ENCODE measurements around the gene ABCB1. TPM values are rescaled to one million over a fixed set of nuclear protein-coding genes. Genes with fewer than 3 reads are reported as not detected.

Gene ABCB1
- total RNA-seq, 1 donor from 2014 or later = 2.0 TPM

DNA sequence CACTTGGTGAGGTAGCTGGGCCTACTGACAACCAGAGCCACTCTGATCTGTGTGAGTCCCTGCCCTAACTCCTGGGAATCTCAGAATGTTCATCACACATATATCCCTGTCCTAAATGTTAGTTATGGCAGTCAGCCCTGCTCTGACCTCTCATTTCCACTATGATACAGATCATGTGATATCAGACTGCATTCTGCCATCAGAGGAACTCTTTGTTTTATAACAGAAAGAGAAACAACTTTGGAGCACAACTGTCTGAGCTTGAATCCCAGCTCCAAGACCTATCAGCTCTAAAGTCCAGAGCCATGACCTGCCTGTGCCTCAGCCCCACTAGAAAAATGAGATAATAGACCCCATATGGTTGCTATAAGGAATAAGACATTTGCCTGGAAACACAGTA lies 70.6 kb downstream of the ABCB1 start:
- Mint-ChIP-seq H3K4me1 (ENCODE audit: low read depth) (no peaks in the 10 kb centered on the region), H3K4me3 (ENCODE audit: low read depth) (no peak overlapping the region), H3K27me3 (ENCODE audit: low read depth) (no peaks in the 10 kb centered on the region), H3K36me3 (ENCODE audit: low read depth) (no peaks in the 10 kb centered on the region), H3K27ac (no peak overlapping the region), H3K9me3 (no peaks in the 10 kb centered on the region)
- no peak for DNase-seq (ENCODE audit: low spot score)
- intact Hi-C loops (cut with micrococcal nuclease) = no loop called here

DNA sequence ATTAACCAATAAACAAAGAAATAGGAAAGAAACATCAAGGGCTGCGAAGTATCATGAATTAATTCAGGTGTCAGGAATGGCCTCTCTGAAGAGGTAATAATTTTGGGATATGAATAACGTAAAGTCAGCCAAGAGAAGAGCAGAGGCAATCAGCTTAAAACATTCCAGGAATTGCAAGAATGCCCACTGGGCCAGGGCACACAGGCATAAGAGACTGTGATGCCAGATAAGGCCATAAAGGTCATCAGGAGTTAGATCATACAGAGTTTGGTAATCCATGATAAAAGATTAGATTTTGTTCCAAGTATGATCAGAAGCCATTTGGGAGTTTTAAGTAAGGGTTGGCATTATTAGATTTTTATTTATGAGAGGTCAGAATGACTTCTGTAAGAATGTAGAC lies 72.0 kb downstream of the ABCB1 start:
- Mint-ChIP-seq H3K4me1 (ENCODE audit: low read depth) (no peaks in the 10 kb centered on the region), H3K27me3 (ENCODE audit: low read depth) (no peaks in the 10 kb centered on the region)

DNA sequence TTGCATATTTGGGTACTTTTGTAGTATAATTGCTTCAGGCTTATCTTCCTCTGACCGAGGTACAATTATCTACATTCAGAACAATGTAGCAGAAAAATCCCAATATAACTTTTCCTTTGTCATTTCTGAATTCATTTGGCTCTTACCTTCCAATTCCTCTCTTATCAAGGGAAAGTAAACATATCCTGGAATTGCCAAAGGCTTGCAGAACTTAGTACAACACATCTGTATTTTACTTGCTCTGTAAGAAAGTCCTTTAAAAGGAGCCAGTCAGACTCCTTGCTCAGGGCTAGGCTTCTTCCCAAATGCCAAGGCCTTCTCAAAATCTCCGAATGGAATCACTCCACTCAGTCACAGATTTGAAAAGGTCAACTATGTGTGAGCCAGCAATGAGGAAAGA lies 81.9 kb downstream of the ABCB1 start:
- DNase-seq (ENCODE audit: low spot score) = no peak
- Mint-ChIP-seq H3K27me3 (ENCODE audit: low read depth) (no peaks in the 10 kb centered on the region), H3K9me3 (no peaks in the 10 kb centered on the region), H3K4me1 (ENCODE audit: low read depth) (no peaks in the 10 kb centered on the region), H3K36me3 (ENCODE audit: low read depth) (no peaks in the 10 kb centered on the region), H3K27ac (no peak overlapping the region), H3K4me3 (ENCODE audit: low read depth) (no peak overlapping the region)
- intact Hi-C loops (cut with micrococcal nuclease) = no loop called here

More for the DNA sequence above, 72.0 kb downstream of the ABCB1 start:
- no peak for DNase-seq (ENCODE audit: low spot score)
- intact Hi-C loops (cut with micrococcal nuclease) = no loop called here
- Mint-ChIP-seq H3K9me3 (no peaks in the 10 kb centered on the region), H3K4me3 (ENCODE audit: low read depth) (no peak overlapping the region), H3K36me3 (ENCODE audit: low read depth) (no peaks in the 10 kb centered on the region), H3K27ac (no peak overlapping the region)

DNA sequence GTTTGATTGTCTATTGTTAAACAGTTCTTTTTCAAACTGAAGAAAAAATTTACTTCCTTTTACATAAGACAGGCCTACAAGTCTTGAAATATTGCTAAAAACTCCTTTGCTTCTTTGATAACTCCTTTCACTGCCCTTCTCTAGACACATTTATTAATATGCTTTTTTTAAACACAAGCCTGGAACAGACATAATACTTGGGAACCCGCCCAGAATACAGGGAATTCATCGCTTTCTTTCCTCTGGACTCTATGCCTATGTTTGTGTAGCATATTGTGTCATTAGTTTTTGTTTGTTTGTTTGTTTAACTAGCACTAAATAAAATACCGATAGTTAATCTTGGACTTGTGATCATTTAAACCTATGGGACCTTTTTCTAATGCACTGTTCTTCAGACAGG lies 82.8 kb downstream of the ABCB1 start:
- intact Hi-C loops (cut with micrococcal nuclease) = no loop called here
- no peaks in the 10 kb centered on the region for H3K9me3 Mint-ChIP-seq
- no peak overlapping the region for H3K4me3 Mint-ChIP-seq (ENCODE audit: low read depth)
- no peaks in the 10 kb centered on the region for H3K36me3 Mint-ChIP-seq (ENCODE audit: low read depth)
- no peak overlapping the region for H3K27ac Mint-ChIP-seq
- no peaks in the 10 kb centered on the region for H3K27me3 Mint-ChIP-seq (ENCODE audit: low read depth)
- no peaks in the 10 kb centered on the region for H3K4me1 Mint-ChIP-seq (ENCODE audit: low read depth)
- DNase-seq (ENCODE audit: low spot score) = no peak

DNA sequence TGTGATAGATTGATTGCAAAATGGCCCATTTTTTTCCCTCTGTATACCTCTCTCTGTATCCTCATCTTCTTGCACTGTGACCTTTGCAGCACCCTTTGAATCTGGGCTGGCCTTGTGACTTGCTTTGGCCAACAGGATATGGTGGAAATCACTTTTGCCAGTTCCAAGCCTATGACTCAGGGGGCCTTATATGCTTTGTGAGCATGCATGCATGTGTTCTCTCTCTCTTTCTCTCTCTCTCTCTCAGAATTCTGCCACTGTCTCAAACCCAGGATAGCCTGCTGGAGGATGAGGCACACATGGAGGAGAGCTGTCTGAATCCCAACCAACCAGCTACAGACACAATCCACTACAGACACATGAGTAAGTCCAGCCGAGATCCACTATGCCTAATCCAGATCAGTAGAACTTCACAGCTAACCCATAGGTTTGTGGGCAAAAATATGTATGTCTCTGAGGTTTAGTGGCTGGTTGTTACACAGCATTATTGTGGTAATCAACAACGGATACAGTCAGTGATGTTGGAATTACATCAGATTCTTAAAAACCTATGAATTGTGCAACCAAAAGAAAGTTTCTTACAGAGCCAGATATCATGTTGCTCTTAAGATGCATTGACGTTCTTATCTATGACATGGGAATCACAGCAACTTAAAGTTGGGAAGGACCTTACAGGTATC lies 83.4 kb downstream of the ABCB1 start:
- Mint-ChIP-seq H3K27ac (no peak overlapping the region), H3K36me3 (ENCODE audit: low read depth) (no peaks in the 10 kb centered on the region), H3K9me3 (no peaks in the 10 kb centered on the region), H3K27me3 (ENCODE audit: low read depth) (no peaks in the 10 kb centered on the region), H3K4me3 (ENCODE audit: low read depth) (no peak overlapping the region), H3K4me1 (ENCODE audit: low read depth) (no peaks in the 10 kb centered on the region)
- DNase-seq (ENCODE audit: low spot score) = no peak
- intact Hi-C loops (cut with micrococcal nuclease) = no loop called here

DNA sequence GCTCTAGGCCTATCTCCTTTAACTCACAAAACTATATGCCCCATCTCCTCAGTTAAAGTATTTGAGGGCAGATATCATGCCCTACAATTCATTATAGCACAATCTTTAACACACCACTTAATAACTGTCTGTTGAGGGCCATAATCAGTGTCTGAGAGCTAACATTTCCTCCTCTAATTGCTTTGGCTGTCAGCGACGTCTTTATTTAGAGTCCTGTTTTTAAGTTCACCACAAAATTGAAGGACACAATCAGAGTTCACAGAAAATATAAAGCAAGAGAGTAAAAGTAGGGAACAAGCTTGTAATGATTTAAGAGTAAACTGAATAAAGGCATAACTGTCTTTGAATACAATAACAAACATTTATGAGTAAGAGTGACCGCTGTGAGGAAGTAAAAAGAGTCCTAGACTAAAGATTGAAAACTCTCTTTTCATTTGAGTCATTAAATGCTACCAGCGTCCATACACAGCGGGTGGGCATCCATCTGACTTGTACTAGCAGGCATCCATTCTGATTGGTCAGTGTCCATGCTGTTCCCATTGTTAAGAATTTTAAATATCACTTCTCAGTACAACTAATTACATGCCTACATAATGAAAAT lies 86.8 kb downstream of the ABCB1 start:
- no peak overlapping the region for H3K4me3 Mint-ChIP-seq (ENCODE audit: low read depth)
- no peak for DNase-seq (ENCODE audit: low spot score)
- no peaks in the 10 kb centered on the region for H3K9me3 Mint-ChIP-seq
- peaks cover 8% of the 10 kb centered on the region for H3K4me1 Mint-ChIP-seq (ENCODE audit: low read depth)
- intact Hi-C loops (cut with micrococcal nuclease) = no loop called here
- no peaks in the 10 kb centered on the region for H3K36me3 Mint-ChIP-seq (ENCODE audit: low read depth)
- no peaks in the 10 kb centered on the region for H3K27me3 Mint-ChIP-seq (ENCODE audit: low read depth)
- H3K27ac Mint-ChIP-seq = no peak overlapping the region

DNA sequence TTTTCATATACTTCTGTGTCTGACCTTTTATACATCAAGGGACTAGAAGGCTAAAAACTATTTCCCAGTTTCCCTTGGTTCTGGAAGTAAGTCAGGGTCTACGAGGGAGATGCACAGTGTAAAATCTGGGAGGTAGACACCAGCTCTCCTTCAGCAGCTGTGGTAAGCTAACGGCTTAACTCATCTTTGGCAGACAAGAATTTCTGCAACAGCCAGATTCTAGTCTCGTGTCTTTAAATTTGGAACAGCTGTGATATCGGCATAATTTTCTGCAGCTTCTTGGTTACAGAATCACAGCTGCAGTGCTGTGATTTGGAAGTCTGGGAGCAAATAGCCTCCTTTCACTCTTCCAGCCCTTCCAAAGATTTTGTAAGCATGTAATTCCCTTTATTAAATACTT lies 87.8 kb downstream of the ABCB1 start:
- Mint-ChIP-seq H3K27me3 (ENCODE audit: low read depth) (no peaks in the 10 kb centered on the region), H3K4me1 (ENCODE audit: low read depth) (peaks cover 8% of the 10 kb centered on the region), H3K36me3 (ENCODE audit: low read depth) (no peaks in the 10 kb centered on the region), H3K27ac (no peak overlapping the region), H3K9me3 (no peaks in the 10 kb centered on the region), H3K4me3 (ENCODE audit: low read depth) (no peak overlapping the region)
- intact Hi-C loops (cut with micrococcal nuclease) = no loop called here
- DNase-seq (ENCODE audit: low spot score) = no peak

DNA sequence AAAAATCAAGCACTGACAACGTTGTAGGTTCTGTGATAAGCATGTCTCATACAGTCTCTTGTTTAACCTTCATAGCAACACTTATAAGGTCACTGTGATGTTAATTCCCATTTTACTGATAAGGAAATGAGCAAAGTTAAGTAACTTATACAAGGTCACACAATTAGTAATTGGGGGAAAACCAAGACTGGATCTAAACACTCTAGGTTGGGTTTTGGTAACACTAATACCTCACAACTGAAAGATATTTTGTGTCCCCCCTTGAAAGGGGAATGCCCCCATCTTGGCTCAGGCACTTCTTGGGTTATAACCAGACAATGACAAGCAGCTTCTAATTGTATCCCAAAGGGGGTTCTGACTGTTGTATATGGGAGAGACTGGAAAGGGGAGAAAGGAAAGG lies 89.2 kb downstream of the ABCB1 start:
- no peaks in the 10 kb centered on the region for H3K27me3 Mint-ChIP-seq (ENCODE audit: low read depth)
- no peak overlapping the region for H3K4me3 Mint-ChIP-seq (ENCODE audit: low read depth)
- intact Hi-C loops (cut with micrococcal nuclease) = no loop called here
- no peaks in the 10 kb centered on the region for H3K36me3 Mint-ChIP-seq (ENCODE audit: low read depth)
- H3K4me1 Mint-ChIP-seq (ENCODE audit: low read depth) = peaks cover 8% of the 10 kb centered on the region
- no peak for DNase-seq (ENCODE audit: low spot score)
- H3K9me3 Mint-ChIP-seq = no peaks in the 10 kb centered on the region
- no peak overlapping the region for H3K27ac Mint-ChIP-seq

DNA sequence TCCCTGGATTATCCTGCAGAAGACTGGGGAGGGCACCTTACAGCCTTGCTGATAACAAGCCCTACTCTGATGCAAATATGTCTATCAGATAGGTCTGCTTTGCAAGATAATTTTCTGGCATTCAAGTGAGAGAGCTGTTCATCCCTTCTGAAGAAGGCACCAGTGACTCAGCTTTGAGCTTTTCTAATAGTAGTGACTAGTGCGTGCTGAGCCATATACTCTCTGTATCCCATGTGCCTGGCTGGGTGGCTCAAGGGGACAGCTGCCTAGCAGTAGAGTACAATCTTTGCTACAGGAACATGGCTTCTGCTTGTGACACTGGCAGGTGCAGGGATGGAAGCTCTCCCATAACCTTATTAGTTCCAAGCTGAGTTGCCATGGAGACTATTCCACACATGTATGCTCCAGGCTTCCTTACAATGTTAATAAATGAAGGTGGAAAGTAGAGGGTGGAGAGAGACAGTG lies 90.2 kb downstream of the ABCB1 start:
- Mint-ChIP-seq H3K36me3 (ENCODE audit: low read depth) (no peaks in the 10 kb centered on the region), H3K9me3 (no peaks in the 10 kb centered on the region), H3K4me1 (ENCODE audit: low read depth) (peaks cover 15% of the 10 kb centered on the region), H3K27me3 (ENCODE audit: low read depth) (no peaks in the 10 kb centered on the region), H3K27ac (no peak overlapping the region), H3K4me3 (ENCODE audit: low read depth) (no peak overlapping the region)
- intact Hi-C loops (cut with micrococcal nuclease) = no loop called here
- no peak for DNase-seq (ENCODE audit: low spot score)

DNA sequence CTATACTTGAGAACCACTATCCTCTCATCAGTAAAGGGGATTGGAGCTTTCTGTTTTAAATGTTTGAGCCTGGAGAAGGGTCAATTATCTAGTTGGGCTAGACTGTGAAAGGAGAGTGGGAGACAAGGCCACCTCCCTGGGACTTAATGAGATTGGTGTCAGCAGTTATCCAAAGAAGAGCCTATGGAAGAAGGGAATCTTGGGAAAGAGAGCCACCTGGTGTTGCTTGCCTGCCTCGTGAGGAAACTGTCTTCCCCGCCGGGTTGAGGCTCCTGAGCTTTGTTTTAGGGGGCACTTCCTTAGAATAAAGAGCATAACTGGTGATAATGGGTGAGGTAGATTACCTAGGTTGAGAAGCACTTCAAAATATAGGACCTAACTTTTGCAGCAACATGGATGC lies 93.2 kb downstream of the ABCB1 start:
- H3K27me3 Mint-ChIP-seq (ENCODE audit: low read depth) = no peaks in the 10 kb centered on the region
- no peak overlapping the region for H3K27ac Mint-ChIP-seq
- no peaks in the 10 kb centered on the region for H3K9me3 Mint-ChIP-seq
- H3K4me1 Mint-ChIP-seq (ENCODE audit: low read depth) = peaks cover 15% of the 10 kb centered on the region
- no peak overlapping the region for H3K4me3 Mint-ChIP-seq (ENCODE audit: low read depth)
- intact Hi-C loops (cut with micrococcal nuclease) = no loop called here
- no peak for DNase-seq (ENCODE audit: low spot score)
- H3K36me3 Mint-ChIP-seq (ENCODE audit: low read depth) = no peaks in the 10 kb centered on the region

DNA sequence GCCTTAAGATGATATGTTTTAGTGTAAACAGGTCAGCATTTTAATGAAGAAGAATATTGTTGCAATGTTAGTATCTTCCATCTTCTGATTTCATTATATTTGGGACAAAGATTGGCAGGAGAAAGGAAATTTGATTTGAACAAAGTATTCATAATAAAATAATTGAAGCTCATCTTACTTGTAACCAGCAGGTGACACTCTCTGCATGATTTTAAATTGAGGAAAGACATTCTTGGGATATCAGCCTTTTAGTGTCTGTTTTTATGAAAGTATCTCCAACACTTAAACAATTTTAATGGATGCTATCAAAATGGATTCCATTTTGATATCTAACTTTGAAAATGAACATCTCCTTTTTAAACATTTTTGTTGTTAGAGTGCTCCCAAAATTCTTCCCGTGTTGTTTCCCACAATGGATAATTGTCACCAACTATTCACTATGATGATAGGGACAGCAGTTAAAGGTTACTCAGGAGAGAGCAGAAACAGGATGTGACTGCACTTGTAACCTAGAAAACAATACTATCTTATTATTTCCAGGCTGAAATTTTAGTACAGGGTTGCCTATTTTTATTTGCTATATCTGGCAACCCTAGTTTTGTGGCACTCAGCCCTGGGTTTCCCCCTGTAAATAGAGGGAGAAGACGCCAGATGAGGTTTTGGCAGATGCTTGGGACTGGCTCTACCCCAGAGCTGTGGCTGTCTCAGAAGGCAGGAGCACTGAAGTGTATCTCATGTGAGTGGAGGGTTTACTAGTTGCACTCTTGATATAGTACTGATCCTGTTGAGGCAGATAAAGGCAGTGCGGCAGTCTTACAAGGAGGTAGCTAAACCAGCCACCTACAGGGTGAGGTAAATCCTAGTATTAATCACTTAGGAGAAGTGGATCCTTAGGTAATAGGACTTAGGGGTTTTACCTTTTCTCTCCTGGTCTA lies 94.2 kb downstream of the ABCB1 start:
- Mint-ChIP-seq H3K36me3 (ENCODE audit: low read depth) (no peaks in the 10 kb centered on the region), H3K27ac (no peak overlapping the region), H3K4me1 (ENCODE audit: low read depth) (peaks cover 15% of the 10 kb centered on the region), H3K9me3 (no peaks in the 10 kb centered on the region), H3K4me3 (ENCODE audit: low read depth) (no peak overlapping the region), H3K27me3 (ENCODE audit: low read depth) (no peaks in the 10 kb centered on the region)
- DNase-seq (ENCODE audit: low spot score) = no peak
- intact Hi-C loops (cut with micrococcal nuclease) = no loop called here

DNA sequence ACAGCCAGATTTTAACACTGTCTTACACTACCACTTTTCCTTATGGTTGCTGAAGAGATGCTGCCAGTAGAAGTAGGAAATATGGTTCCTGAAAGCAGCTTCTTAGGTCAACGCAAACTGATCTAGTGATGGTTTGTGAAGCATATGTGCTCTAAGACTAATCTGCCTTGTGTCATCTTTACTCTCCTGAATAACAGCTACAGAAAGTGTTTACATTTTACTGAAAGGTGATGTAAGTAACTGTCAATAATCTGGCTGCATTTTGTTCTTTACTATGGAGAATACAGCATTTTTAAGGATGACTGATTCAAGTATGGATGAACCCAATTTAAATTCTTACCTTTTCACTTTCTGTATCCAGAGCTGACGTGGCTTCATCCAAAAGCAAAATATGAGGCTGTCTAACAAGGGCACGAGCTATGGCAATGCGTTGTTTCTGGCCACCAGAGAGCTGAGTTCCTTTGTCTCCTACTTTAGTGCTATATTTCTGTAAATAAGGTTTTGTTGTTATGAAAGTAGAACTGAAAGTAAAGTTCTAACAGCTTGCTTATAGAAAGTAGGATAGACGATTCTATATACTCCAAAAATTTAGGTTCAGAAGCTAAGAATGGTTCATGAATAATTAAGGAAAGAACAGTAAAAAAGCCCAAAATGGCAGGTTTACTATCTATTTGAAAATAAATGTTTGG lies 95.0 kb downstream of the ABCB1 start:
- intact Hi-C loops (cut with micrococcal nuclease) = no loop called here
- DNase-seq (ENCODE audit: low spot score) = no peak
- Mint-ChIP-seq H3K4me1 (ENCODE audit: low read depth) (peaks cover 10% of the 10 kb centered on the region), H3K27me3 (ENCODE audit: low read depth) (no peaks in the 10 kb centered on the region), H3K9me3 (no peaks in the 10 kb centered on the region), H3K4me3 (ENCODE audit: low read depth) (no peak overlapping the region), H3K27ac (no peak overlapping the region), H3K36me3 (ENCODE audit: low read depth) (no peaks in the 10 kb centered on the region)

Measured in activated T-helper 2 cell treated with anti-CD3 and anti-CD28 coated beads, Interferon-gamma antibody, Interleukin-2, Interleukin-4, amounts not matched to agents 10 μg/mL and 5 μg/mL and 100 μg/mL, durations not matched to agents 14 hours and 24 hours and 36 hours (primary cell).